A172 (cell line): ENCODE data around the gene UBN2. TPM values are rescaled to one million over a fixed set of nuclear protein-coding genes. Genes with fewer than 3 reads are reported as not detected.
A peak's percentile ranks its signal among the peaks of the same experiment; 100 is the strongest.
"Not testable (repeated sequence)": the region's sequence is repeated elsewhere in the genome, so short reads cannot be mapped to it uniquely, and the experiment has no call there.

Experiments used
- DNase-seq: peaks from one replicate; pipeline ENCODE4 v3.0.0-alpha.2; 2015; ENCODE audit warnings: low spot score
- total RNA-seq: library from RNA; depleted of rRNA; stranded (reverse); fragments of >200 nt; shearing (Covaris generic); gene quantifications from 2 replicates; pipeline ENCODE4 v1.2.3, GENCODE V29; 2014

The UBN2 gene
- total RNA-seq, 1 experiment from 2014 or later = 2.8 TPM

DNA sequence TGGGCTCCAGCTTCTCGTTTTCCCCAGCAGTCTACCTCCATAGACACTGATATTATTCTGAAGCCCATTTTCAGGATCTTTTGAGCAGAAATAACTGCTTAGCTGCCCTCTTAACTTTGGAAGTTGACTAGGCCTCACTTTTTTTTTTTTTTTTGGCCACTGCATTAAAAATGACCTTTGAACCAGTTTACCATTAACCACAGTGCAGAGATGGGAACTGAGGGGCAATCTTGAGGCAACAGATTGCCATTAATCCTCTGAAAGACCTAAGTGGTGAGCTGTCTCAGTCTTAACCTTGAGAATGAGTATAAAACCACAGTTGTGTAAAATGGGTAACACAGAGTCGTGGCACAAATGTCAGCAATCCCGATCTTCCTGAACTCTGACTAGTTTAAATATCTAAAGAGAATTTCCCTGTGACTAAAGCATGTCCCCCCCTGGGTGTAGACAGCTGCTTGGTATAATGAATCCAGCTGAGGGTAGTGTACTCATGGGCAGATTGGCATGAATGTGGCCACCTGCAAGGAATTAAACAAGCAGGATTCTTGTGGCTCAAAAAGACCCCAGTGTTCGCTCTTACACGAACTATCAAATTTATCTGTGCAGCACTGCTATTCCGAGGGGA, 64.0 kb downstream of the UBN2 start:
- DNase-seq = no peak

DNA sequence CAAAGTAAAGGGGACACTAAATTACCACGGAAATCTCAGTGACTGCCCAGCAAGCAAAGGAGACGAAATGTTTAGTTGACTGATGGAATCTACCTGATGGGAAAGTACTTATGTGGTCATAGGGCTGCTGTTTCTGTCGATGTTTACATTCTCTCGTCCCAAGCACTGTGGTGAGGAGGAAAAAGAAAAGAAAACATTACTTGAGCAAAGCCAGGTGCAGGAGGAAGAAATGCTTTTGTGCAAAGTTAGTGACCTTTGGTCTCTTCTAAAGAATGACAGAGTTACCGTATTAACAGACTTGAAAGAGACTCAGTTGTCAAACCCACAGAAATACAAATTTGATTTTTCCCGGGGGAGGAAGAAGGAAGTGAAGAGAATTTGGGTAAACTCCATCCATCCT, 66.8 kb downstream of the UBN2 start:
- no peak for DNase-seq

DNA sequence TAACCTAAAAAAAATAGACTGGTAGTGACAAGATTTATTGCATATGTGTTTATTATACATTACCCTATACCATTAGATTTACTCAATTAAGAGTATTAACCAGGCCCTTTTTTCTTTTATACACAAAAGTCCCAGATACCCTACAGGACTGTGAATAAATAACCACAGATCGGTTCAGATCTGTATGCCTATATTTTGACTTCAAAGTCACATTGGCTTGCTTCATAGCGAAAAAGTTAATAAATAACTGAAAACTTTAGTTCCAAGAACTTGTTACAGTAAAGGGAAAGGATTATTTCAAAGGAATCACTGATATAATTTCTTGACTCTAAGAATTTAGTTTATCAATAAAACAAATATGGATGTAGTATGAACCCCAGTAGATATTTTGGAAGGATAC, 68.3 kb downstream of the UBN2 start:
- DNase-seq = no peak

DNA sequence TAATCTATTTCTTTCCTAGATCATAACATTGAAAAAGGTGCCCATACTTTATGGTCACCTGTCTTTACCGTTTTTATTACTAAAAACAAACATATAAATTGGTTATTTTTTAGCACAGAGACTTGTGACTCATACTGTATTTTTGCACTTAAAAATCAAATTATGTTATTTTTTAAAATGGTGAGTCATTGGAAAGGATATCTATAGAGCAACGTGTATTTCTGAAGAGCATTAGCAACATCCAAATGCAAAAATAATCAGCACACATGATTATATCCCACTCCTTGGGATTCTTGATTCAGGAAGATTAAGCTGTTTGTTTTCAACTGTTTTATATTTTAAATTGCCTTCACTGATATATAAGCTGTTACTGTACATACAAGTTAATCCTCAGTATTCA, 69.4 kb downstream of the UBN2 start:
- DNase-seq = no peak

DNA sequence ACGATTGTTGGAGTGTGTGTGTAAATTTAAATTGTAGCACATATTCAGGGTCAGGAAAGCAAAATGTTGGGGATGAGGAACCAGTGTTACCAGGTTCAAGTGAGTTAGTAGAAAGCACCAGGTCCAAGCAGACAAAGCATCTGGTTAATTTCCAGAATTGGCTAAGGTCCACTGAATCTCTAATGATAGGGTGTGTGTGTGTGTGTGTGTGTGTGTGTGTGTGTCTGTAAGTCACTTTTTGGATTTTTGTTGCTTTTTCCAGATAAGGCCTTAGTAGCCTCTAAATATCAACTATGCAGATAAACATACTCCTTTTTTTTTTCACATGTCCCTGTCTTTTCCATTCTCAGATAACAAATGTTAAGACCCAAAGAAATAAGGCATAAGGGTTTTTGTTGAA, 73.5 kb downstream of the UBN2 start:
- no peak for DNase-seq

DNA sequence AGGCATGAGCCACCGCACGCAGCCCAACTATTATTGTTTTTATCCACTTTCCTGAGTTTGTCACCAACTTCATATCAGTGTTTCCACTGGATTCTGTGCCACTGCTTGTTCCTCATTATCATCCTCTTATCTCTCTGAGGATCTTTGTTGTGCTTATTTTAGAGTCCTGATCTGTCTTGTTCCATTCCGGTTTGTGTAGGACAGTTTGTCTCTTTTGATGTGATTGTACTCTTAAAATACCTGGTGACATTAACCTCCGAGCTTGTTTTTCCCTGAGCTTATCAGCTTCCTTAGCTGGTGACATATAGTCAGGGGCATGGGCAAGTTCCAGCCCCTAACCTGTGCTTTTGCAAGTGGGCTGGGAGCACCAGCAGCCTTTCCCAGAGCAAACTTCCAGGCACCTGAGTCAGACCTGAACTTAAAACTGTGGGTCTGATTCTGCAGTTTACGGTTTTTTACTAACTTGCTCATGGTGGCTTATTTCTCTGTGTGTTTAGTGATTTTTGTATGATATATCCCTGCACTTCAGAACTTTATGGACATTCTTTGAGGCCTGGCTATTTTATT, 87.0 kb downstream of the UBN2 start:
- no peak for DNase-seq

DNA sequence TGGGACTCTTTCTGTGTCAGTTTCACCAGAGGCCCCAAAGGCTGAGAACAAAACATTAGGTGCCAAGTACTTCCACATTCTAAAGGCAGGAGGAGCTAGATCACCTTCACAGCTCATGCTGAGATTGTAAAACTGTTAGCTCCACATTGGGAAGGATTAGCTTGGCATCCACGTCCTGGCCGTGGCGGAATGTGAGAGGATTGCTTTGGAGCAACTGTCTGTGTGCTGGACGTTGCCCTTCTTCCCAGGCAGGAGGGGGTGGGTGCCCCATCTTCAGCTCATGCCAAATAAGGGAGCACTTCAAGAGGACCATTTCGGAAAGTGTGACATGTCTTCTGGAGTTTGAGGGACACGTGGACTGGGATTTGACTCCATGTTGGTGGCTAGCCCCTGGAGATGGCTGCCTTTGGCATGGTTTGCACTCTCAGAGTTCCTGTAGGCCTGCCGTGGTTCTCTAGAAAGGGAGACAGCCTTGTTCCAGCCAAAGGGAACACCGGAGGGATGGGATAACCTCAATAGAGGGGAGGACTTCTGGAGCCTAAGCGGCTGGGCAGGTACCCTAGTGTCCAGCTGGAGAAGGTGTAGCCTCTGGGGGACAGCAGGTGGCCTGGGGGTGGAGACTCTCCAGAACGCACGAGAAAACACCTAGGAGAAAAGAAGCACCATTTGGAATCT, 90.2 kb downstream of the UBN2 start:
- DNase-seq = no peak

DNA sequence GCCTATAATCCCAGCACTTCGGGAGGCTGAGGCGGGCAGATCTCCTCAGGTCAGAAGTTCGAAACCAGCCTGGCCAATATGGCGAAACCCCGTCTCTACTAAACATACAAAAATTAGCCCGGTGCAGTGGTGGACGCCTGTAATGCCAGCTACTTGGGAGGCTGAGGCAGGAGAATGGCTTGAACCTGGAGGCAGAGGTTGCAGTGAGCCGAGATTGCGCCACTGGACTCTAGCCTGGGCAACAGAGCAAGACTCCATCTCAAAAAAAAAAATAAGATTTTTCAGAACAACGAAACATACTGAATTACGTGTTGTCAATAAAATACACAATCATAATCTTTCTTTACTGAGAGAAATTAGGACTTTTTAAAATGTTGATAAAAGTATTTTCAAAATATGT, 93.7 kb downstream of the UBN2 start:
- DNase-seq = not testable (repeated sequence)

DNA sequence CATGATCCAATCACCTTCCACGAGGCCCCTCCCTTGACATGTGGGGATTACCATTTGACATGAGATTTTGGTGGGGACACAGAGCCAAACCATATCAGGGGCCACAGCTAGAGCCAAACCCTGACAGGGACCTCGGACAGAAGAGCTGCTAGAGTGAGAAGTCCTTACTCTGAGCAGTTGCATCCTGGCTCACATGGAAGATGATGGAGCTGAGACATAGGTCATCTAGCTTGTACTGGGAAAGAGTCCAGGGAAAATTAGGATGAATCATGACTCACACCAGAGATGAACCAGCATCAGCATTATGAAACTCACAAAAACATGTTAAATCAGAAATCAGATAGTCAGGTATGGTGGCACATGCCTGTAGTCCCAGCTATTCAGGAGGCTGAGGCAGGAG, 97.3 kb downstream of the UBN2 start:
- peak; percentile 66 for DNase-seq

DNA sequence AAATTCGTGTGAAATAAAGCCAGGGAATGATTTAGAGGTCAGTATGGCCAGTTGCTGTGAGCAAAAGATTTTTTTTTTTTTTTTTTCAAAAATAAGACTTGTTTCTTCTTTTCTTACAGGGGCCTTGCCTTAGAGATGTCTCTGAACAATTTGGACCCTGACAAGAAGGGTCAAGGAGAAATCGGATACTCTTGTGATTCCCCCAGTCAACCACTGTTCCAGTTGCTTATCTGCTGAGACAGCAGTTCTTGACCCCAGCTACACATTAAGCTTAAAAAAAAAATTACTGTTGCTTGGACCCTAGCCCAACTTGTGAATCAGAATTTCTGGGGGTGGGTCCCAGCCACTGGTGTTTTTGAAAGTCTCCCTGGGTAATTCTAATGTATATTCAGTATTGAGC, 98.1 kb downstream of the UBN2 start:
- DNase-seq = no peak

DNA sequence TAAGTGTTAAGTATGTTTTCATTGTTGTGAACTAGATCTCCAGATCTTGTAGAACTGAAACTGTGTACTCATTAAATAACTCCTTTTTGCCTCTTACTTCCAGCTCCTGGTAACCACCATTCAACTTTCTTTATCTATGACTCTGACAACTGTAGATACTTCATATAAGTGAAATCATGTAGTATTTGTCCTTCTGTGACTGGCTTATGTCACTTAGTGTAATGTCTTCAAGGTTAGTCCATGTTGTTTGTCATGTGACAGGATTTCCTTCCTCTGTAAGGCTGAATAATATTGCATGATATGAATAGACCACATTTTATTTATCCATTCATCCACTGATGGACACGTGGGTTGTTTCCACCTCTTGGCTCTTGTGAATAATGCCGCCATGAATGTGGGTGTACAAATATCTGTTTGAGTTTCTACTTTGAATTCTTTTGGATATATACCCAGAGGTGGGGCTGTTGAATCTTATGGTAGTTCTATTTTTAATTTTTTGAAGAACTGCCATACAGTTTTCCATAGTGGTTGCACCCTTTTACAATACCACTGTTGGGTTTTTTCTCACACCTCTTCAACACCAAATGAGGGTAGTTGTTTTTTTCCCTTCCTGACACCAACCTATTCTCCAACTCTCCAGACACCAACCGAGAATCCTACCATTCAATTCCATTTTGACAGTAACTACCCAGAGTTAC, 99.4 kb downstream of the UBN2 start:
- DNase-seq = no peak

DNA sequence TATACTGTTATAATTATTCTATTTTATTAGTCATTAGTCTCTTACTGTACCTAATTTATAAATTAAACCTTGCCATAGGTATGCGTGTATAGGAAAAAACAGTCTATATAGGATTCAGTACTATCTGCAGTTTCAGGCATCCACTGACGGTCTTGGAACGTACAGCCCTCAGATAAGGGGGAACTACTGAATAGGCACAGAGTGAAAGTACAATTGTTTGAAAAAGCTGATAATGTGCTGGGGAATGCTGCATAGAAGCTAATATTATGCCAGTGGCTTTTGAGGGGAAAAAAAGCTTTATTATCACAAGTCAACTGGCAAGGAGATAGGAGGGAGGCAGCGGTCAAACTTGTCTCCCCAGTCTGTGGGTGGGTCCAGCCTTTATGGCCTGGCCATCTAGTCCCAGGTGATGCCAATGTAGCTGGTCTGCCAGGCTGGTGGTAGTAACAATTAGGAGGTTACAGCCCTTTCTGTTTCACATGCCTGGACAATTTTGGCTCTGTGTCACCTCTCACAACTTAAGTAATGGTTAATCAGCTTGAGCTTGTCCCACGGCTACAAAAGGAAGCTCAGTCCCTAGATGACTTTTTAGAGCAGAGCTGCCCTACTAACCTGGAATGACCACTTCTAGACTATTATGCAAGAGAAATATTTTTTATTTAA, 101.8 kb downstream of the UBN2 start:
- no peak for DNase-seq

DNA sequence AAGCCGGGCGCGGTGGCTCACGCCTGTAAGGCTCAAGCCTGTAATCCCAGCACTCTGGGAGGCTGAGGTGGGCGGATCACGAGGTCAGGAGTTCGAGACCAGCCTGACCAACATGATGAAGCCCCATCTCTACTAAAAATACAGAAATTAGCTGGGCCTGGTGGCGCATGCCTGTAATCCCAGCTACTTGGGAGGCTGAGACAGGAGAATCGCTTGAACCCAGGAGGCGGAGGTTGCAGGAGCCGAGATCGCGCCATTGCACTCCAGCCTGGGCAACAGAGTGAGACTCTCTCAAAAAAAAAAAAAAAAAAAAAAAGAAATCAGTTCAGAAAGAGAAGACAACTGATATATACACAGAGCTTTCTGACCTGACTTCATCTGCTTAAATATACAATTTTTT, 102.4 kb downstream of the UBN2 start:
- DNase-seq = not testable (repeated sequence)

DNA sequence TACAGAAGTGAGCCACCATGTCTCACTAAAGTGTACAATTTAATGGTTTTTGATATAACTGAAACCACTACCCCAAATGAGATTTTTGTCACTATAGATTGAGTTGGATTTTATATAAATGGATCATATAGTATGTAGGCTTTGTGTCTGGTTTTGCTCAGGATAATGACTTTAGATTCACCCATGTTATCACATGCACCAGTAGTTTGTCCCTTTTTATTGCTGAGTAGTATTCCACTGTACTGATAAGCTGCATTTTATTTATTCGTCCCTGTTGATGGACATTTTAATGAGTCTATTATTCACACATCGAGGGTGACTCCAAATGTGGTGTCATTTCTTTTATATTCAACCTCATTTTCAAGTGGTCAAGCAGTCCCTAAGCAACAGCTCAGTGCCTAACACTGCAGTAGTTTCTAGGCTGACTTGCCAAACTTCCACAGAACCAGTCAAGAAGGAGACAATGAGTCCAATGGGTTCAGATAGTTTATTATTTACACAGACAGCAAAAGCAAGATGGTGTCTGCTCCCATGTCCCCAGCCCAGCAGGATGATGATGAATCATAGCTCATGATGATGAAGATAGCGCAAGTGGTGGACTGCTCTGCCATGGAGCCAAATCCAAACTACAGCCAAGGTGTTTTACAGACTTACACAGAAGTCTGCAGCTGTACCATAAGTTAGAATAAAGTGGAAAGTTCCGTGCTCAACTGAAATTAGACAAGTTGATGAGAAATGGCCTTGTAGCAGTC, 103.5 kb downstream of the UBN2 start:
- DNase-seq = no peak

DNA sequence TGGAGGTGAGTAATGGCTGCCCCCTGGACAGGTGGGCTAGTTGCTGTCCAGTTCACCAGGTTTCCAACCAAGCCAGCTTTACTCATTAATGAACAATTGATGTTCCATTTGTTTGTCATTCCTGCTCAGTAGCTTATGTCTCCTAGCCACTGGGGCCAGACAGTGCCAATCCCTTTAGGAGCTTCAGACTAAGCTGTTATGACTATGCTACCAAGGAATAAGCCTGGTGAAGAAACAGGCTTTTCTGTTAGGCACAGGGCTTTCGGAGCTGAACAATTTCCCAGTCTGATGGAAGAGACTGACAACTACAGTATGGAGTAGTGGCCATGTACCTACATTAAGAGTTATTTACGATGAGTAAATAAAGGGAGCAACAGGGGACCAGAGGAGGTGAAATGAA, 108.0 kb downstream of the UBN2 start:
- DNase-seq = no peak

DNA sequence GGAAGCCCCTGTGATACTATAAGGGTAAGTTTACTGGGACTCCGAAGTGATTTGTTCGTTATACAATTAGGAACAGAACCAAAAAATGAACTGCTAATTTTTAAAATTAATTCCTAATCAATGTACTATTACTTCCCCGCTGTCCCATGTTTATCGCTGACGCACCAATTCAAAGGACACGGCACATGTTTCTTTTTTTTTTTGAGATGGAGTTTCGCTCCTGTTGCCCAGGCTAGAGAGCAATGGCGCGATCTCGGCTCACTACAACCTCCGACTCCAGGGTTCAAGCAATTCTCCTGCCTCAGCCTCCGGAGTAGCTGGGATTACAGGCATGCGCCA, 108.6 kb downstream of the UBN2 start:
- no peak for DNase-seq

DNA sequence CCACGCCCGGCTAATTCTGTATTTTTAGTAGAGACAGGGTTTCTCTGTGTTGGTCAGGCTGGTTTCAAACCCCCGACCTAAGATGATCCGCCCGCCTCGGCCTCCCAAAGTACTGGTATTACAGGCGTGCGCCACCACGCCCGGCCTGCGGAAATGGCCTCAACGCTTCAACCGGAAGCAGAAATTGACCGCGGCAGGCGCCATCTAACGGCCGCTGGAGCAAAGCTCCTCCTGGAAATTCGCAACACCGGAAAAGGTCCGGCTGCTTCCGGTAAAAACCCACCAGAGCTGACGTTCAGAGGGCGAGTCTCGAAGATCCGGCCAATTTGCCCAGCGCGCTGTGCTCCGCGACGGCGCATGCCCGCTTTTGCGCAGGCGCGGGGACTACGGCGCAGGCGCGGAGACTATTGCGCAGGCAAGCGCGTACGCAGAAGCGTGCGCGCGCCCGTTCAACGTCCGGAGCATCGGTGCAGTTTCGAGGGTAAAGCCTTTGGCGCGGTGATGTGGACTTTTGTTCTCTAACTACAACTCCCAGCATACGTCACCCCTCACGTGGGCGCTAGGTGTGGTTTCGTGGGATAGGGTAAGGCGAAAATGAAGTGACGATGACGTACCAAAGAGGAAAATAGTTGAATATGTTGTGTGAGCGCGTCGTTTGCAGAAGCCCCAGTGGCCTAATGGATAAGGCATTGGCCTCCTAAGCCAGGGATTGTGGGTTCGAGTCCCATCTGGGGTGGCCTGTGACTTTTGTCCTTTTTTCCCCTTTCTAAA, 109.2 kb downstream of the UBN2 start:
- DNase-seq = peak; percentile 98

DNA sequence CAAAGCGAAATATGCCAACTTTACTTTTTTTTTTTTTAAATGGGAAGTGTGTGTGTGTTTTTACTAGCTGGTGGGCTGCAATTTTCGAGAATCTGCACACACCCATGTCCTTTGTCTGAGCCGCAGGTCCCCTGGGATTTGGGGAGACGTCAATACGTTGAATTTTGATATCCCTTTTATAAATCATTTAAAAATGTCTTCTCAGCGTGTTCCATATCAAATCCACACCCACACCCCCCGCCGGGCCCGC, 109.7 kb downstream of the UBN2 start:
- no peak for DNase-seq

DNA sequence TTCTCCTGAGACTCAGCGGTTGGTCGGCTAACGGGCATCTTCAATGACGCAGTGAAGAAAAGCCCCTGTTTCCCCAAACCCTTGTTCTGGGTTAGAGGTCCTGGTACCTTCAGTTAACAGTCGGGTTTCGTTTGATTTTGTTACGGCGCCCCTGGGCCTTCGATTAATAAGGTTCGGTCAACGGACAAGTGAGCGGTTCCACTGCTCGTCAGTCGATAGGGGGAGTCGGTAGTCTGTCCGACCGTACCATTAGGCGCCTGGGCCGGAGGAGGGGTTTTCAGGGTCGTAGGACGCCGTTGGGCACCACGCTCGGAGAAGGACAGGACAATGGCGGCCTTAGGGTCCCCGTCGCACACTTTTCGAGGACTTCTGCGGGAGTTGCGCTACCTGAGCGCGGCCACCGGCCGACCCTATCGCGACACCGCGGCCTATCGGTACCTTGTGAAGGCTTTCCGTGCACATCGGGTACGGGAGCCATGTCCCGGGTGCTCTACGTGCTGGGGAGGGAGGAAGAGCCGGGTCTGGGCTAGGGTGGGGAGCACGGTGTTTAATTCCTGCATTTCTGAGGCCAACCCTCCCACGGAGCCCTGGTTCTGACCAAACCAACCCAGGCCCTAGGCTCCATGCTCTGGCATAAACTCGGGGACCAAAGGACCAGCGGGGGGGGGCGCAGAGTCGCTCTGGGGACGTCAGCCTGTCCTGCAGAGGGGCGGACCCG, 110.2 kb downstream of the UBN2 start, which contains the start of gene FMC1:
Gene FMC1, plus strand, starts transcription at position 280 of the 718 bp plus-strand sequence. Its CDS starts 48 bp downstream, at position 328.
- DNase-seq = peak; percentile 88

DNA sequence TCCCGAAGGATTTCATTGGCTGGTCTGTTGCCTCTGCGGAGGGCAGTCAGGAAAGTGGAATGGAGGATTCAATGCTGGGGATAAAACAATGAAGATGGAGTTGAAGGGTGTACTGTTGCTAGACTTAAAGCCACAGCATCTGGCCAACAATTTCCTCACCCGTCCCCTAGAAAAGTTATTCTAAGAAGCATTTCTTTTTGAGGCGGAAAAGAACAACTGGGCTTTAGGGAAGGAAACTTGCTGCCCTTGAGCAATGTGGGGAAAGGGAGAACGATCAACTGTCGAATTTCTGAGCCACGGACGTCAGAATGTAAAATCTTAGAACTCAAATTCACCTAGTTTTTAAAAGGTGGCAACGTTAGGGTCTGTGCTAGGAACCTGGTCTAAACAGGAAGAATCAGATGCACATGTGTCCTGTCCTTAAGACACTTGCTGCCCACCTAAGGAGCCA, 110.8 kb downstream of the UBN2 start:
- no peak for DNase-seq
